A549 (cell line): Measurements from ENCODE around the gene GLA.

Source experiments
- CHD2 ChIP-seq: fragments of 150-350 bp; IDR thresholded peaks from 2 replicates; pipeline ENCODE4 v1.6.1; 2014; ENCODE audit warnings: low read length; ENCODE audit not compliant: partially characterized antibody
- EP300 ChIP-seq, 2 experiments: fragments of >200 bp; sonication (Bioruptor Twin); formaldehyde crosslinking; IDR thresholded peaks; 2 replicates in 1 of 2; 3 replicates in 1 of 2; pipeline ENCODE4 v1.6.1; 2016 to 2017
- FOSL2 ChIP-seq, 2 experiments: fragments of 450-650 bp in 1 of 2; fragments of >200 bp in 1 of 2; sonication (Bioruptor Twin) in 1 of 2; formaldehyde crosslinking; IDR thresholded peaks; 2 replicates each; pipeline versions ENCODE4 v1.5.0 to v1.6.1; 2016 to 2020; ENCODE audit warnings: mild to moderate bottlenecking in 1 of 2, moderate library complexity in 1 of 2
- KDM5A ChIP-seq: fragments of 200-600 bp; sonication (generic); IDR thresholded peaks from 2 replicates; pipeline ENCODE4 v1.6.1; 2016; ENCODE audit warnings: antibody characterized with exemption, mild to moderate bottlenecking
- MAZ ChIP-seq: fragments of 150-350 bp; IDR thresholded peaks from 2 replicates; pipeline ENCODE4 v1.6.1; 2014; ENCODE audit warnings: antibody characterized with exemption, low read depth, low read length, borderline replicate concordance
- MYC ChIP-seq: IDR thresholded peaks from 2 replicates; pipeline ENCODE4 v1.6.1; 2012; ENCODE audit warnings: mild to moderate bottlenecking, inconsistent platforms, low read length, improper control_type of control experiment, borderline replicate concordance
- POLR2A ChIP-seq: IDR thresholded peaks from 2 replicates; pipeline ENCODE4 v1.6.1; 2012; ENCODE audit warnings: mild to moderate bottlenecking, low read length
- RAD21 ChIP-seq, 2 experiments: fragments of >200 bp in 1 of 2; sonication (Bioruptor Twin) in 1 of 2; formaldehyde crosslinking in 1 of 2; IDR thresholded peaks in 1 of 2; conservative IDR thresholded peaks in 1 of 2; 2 replicates in 1 of 2; 3 replicates in 1 of 2; pipeline ENCODE4 v1.6.1; 2012 to 2018; ENCODE audit warnings: inconsistent platforms in 1 of 2
- REST ChIP-seq: fragments of 200-600 bp; sonication (generic); IDR thresholded peaks from 2 replicates; pipeline ENCODE4 v1.6.1; 2016; ENCODE audit warnings: antibody characterized with exemption, mild to moderate bottlenecking, moderate library complexity
- RFX5 ChIP-seq: fragments of 450-650 bp; IDR thresholded peaks from 2 replicates; pipeline ENCODE4 v1.7.1; 2014; ENCODE audit warnings: antibody characterized with exemption, mild to moderate bottlenecking, moderate library complexity
- SMC3 ChIP-seq: fragments of >200 bp; sonication (Bioruptor Twin); formaldehyde crosslinking; IDR thresholded peaks from 3 replicates; pipeline ENCODE4 v1.6.1; 2018; ENCODE audit warnings: inconsistent platforms
- TF ChIP-seq, protein P1 (sequence below): fragments of >200 bp; sonication (Bioruptor Twin); formaldehyde crosslinking; IDR thresholded peaks from 3 replicates; pipeline ENCODE4 v1.5.1; 2016

DNA sequence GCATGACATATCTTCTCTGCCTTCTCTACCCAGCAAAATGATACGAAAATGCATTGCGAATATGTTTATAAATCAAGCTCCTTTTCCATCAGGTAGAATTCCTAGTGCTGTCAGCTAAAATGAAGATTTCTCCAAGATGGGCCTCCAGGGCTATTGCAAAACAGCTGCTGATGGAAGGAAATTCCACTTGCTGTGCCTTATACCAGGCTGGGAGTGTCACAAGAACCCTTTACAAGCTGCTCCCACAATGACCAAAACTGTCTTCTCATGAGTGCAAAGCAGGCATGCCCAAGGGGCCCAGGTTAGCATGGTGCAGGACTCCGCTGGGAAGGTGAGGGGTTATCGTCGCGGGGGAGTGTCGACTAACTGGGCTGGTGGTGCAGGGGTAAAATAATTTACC is 9.0 kb upstream of the GLA start:
- TF ChIP-seq CHD2 (no peak), POLR2A (no peak), FOSL2 (IDR thresholded peaks at IDR 0.05) (no peak), FOSL2 (CRISPR knock-in tag; IDR thresholded peaks at IDR 0.05) (no peak), MAZ (no peak), RFX5 (no peak), KDM5A (no peak), SMC3 (no peak), EP300 (IDR thresholded peaks at IDR 0.05) (no peak), MYC (no peak), REST (no peak), RAD21 (conservative IDR thresholded peaks at IDR 0.05 in 1 of 2, IDR thresholded peaks at IDR 0.05 in 1 of 2) (no peak)
- TF ChIP-seq, protein P1, sequence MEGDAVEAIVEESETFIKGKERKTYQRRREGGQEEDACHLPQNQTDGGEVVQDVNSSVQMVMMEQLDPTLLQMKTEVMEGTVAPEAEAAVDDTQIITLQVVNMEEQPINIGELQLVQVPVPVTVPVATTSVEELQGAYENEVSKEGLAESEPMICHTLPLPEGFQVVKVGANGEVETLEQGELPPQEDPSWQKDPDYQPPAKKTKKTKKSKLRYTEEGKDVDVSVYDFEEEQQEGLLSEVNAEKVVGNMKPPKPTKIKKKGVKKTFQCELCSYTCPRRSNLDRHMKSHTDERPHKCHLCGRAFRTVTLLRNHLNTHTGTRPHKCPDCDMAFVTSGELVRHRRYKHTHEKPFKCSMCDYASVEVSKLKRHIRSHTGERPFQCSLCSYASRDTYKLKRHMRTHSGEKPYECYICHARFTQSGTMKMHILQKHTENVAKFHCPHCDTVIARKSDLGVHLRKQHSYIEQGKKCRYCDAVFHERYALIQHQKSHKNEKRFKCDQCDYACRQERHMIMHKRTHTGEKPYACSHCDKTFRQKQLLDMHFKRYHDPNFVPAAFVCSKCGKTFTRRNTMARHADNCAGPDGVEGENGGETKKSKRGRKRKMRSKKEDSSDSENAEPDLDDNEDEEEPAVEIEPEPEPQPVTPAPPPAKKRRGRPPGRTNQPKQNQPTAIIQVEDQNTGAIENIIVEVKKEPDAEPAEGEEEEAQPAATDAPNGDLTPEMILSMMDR: no peak
